ENCODE results near the gene CSTPP1.
A peak's percentile ranks its signal among the peaks of the same experiment; 100 is the strongest.

The CSTPP1 gene, protein sequence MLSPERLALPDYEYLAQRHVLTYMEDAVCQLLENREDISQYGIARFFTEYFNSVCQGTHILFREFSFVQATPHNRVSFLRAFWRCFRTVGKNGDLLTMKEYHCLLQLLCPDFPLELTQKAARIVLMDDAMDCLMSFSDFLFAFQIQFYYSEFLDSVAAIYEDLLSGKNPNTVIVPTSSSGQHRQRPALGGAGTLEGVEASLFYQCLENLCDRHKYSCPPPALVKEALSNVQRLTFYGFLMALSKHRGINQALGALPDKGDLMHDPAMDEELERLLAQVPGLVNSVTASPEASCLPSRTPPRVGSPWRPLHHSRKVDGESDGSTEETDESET

DNA sequence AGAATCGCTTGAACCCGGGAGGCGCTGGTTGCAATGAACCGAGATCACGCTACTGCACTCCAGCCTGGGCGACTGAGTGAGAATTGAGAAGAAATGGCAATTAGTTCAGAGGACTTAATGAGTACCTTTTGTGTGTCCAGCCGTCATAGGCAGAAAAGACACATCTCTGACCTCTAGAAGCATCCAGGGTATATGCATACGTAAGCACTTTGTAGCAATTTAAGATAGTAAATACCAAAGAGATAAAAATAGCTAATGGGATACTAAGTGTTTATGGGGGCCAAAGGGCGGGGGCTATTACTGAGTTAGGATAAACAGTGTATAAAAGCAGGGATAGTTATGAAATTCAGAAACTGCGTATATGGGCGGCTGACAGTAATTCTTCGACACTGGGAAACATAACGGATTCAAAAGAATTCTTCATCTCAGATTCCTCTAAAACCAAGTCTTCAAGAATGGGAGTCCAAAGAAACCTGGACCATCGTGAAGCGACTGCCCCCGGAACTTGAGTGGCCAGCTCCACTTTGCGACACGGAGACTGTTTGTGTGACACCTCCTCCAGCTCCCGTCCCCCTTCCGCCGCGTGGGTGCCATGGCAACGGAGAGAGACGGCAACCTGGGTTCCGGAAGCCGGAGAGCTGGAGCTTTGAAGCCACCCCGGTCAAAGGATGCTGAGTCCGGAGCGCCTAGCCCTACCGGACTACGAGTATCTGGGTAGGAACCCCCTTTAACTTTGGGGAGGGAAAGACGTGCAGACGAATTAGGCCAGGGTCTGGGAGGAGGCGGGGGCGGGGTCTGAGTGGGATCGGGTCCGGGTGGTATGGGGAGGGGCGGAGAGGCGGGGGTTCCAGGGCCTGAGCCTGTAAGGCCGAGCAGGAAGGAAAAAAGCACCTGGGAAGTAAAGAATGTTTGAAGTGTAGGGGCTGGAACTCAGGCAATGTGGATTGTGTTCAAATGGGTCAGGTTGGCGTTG is at the start of gene CSTPP1:
Gene CSTPP1, plus strand, starts transcription at position 624 of the 973 bp plus-strand sequence. Its CDS starts 45 bp downstream, at position 669.
- DNase-seq = peak; percentile 92

DNA sequence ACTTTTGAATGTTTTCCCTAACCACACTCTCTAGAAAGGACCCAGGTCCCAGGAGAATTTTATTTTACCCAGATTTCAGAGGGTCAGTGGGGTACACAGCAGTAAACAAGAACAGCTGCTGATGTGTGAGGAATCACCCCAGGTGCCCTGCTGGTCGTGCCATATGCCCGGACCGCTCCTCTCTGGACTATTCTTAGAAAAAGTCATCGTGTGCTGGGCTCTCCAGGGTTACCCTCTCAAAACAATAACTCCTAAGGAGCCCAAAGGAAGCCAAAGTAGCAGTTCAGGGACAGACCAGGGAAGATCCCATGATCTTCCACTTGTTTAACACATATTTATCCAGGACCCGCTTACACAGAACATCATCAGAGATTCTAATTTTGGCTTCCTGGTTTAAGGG is 47.9 kb upstream of the CSTPP1 start:
- no peak for DNase-seq

GRCh38 chr11:46889251-46889650 is 47.3 kb upstream of the CSTPP1 start:
- no peak for DNase-seq

DNA sequence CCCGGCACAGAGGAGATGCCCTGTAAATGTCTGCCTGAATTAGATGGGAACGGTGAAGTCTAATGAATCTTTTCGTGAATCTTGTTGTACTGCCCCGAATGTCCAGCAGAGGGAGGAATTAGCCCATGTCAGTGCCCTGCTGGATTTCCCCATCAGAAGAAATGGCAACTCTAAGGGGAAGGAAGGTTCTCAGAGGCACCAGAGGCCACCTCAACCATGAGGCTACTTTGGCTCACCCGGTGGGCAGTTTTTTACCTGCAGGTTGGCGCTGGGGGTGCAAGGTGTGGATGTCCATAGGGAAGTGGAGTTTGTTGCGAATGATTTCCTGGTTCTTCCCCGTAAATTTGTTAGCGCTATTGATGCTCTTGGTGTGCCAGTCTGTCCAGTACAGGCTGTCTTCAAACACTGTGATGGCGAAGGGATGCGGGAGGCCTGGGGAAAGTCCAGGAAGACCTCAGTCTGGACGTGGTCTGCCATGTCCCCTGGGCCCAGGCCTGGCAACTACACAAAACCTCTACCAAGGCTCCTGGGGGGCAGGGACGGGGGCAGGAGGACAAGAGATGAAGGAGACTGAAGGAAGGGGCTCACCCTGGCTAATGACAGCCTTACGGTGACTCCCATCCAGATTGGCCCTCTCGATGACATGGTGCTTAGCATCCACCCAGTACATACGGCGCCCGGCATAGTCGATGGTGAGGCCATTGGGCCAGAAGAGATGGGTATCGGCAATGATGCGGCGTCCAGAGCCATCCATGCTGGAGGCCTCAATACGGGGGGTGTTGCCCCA is 46.7 kb upstream of the CSTPP1 start:
- DNase-seq = peak; percentile 74

GRCh38 chr11:46890665-46891064 is 45.9 kb upstream of the CSTPP1 start:
- no peak for DNase-seq

- no peak for DNase-seq
These were observed 44.5 kb upstream of the CSTPP1 start for GRCh38 chr11:46892109-46892508.

GRCh38 chr11:46892838-46893237 is 43.7 kb upstream of the CSTPP1 start:
- no peak for DNase-seq

DNA sequence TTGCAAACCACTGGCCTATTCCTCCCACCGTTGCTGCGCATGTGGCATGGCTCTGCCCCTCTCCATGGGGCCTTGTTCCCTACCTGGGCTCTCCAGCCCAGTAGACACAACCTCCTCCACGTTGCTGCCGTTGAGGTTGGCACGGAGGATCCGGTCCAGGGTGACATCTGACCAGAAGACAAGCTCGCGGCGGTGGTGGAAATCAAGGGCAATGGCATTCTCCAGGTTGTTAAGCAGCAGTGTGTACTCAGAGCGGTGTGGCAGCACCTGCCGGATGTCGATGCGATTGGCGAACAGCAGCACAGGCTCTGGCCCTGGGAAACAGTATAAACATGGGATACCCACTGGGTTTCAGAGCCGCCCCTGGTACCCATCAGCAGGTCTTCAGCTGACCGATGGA is 42.1 kb upstream of the CSTPP1 start:
- no peak for DNase-seq

DNA sequence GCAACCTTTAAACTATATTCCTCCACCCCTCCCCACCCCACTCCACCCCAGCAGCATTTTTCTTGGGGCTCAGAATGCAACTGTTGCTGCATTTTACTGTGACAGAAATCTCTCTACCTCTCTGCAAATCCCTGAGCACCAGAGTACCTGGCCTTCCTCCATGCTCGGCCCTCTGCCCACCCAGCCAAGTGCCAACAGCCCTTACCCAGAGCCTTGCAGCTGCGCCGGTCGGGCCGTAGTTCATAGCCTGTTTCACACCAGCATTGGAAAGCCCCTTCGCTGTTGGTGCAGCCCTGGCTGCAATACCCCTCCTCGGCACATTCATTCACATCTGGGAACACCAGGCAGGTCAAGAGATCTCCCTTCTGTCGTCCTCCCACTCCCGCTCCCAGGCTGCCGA is 41.6 kb upstream of the CSTPP1 start:
- DNase-seq = no peak

GRCh38 chr11:46895821-46896220 is 40.7 kb upstream of the CSTPP1 start:
- DNase-seq = no peak

DNA sequence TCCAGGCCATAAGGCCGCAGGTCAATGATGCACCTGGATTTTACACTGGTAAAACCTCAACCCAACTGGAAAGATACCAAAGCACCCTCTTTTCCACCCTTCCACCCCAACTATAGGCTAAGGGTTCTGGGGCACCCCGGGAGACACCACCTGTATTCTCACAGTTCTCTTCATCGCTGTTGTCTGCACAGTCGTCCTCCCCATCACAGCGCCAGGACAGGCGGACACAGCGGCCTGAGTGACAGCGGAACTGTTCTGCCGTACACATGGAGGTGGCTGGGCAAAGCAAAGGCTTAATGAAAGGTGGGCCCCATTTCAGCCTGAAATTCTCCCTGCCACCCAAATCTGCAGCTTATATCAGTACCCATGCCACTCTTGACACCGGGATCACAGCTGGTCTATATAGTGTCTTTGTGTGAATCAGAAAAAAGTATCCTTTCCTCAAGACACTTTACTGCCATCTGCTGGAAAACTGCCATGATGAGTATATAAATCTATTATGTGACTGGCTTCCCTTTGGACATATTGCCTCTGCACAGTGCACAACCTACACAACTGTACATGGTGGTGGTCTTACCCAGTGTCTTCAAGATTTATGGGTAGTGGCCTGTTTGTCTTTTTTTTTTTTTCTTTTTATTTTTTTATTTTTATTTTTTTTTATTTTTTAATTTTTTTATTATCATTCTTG is 39.7 kb upstream of the CSTPP1 start:
- no peak for DNase-seq

GRCh38 chr11:46898396-46899095 is 38.0 kb upstream of the CSTPP1 start:
- DNase-seq = no peak

GRCh38 chr11:46899501-46900025 is 37.0 kb upstream of the CSTPP1 start:
- DNase-seq = no peak

GRCh38 chr11:46900091-46900746 is 36.3 kb upstream of the CSTPP1 start:
- DNase-seq = no peak

GRCh38 chr11:46901156-46901555 is 35.4 kb upstream of the CSTPP1 start:
- no peak for DNase-seq

GRCh38 chr11:46902694-46903093 is 33.9 kb upstream of the CSTPP1 start:
- DNase-seq = no peak

- no peak for DNase-seq
These were observed 32.7 kb upstream of the CSTPP1 start for GRCh38 chr11:46903846-46904245.

DNA sequence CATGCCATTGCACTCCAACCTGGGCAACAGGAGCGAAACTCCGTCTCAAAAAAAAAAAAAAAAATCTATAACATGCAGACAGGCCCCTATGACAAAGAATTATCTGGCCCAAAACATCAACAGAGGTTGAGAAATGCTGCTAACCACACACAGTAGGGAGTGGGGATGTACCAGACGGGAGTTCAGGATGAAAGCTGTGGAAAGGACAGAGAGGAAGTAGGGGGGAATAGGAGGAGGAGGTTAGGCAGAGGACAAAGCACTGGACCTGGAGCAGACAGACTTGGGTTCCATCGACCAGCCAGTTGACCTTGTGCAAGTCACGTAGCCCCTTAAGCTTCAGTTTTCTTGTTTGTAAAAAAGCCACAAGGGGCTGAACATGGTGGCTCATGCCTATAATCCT is 30.8 kb upstream of the CSTPP1 start:
- DNase-seq = no peak

DNA sequence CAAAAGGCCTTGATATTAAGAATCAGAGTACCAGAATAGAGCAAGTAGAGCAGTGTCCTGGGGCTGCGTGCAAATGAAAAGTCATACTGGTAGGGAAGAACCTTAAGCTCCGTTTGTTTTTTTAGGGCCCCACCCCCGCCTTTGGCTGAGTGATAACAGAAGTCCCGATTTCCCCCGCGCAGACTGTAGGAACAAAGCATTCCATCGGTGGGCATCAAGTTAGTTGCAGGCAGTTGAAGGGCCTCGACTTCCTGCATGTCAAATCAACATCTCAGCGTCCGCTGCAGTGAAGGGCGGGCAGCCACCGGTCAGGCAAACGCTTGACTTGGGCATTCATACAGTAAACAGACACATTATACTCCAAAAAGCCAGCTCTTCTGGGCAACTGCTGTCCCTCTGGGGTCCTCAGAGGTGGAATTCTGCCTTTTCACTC is 29.9 kb upstream of the CSTPP1 start:
- no peak for DNase-seq

DNA sequence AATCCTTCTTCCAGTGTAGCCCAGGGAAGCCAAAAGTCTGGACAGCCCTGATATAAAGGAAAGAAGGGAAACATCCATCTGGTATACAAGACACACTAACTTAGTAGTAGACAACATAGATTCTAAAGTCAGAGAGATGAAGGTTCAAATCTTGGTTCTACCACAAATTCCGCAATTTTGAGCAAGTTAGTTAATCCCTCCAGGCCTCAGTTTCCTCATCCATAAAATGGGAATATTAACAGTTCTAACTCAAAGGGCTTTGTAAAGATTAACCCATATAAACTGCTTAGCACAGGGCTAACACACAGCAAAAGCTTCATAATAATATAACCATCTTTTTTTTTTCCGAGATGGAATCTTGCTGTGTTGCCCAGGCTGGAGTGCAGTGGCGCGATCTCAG is 29.0 kb upstream of the CSTPP1 start:
- DNase-seq = no peak

Measured in activated CD4-positive, alpha-beta T cell treated with anti-CD3 and anti-CD28 coated beads, Interleukin-2, amount 50 U/mL, for 1 hour (primary cell).